Common myeloid progenitor, CD34-positive (primary cell): ENCODE data around the gene PRKCA.

ENCODE experiments used
- CTCF ChIA-PET: fragments of 350-600 bp; sonication (Branson Sonifier 250); formaldehyde crosslinking; loops from one replicate; lab custom pipeline; 2021; ENCODE audit warnings: antibody characterized with exemption; lab: Charles Lee
- POLR2A ChIA-PET: fragments of 350-600 bp; sonication (Branson Sonifier 250); formaldehyde crosslinking; loops from one replicate; lab custom pipeline; 2021; ENCODE audit warnings: antibody characterized with exemption; lab: Charles Lee
- DNase-seq, 3 donors: peaks; one replicate each; pipeline versions ENCODE4 v3.0.0 to v3.0.0-alpha.2; 2013
- H3K27ac ChIP-seq, 2 experiments: 1 replicate in 1 of 2; 2 replicates in 1 of 2; pipeline ENCODE4 v1.7.0; 2013; ENCODE audit warnings: inconsistent platforms in 2 of 2, low read length in 2 of 2, mild to moderate bottlenecking in 2 of 2, low read depth in 1 of 2, moderate library complexity in 1 of 2; ENCODE audit not compliant: severe bottlenecking in 2 of 2, insufficient read depth in 1 of 2, poor library complexity in 1 of 2
- H3K27me3 ChIP-seq, 5 experiments: replicated peaks in 2 of 5; 1 replicate in 3 of 5; 2 replicates in 2 of 5; pipeline versions ENCODE4 v1.6.1 to v1.7.0; 2013; ENCODE audit warnings: low read length in 4 of 5, mild to moderate bottlenecking in 2 of 5, moderate library complexity in 2 of 5, inconsistent platforms in 1 of 5; ENCODE audit not compliant: insufficient read depth in 5 of 5, control insufficient read depth in 4 of 5
- H3K36me3 ChIP-seq, 4 experiments: 1 replicate in 2 of 4; 2 replicates in 2 of 4; pipeline versions ENCODE4 v1.6.1 to v1.7.0; 2013; ENCODE audit warnings: low read length in 3 of 4, control low read depth in 1 of 4, mild to moderate bottlenecking in 1 of 4; ENCODE audit not compliant: control insufficient read depth in 4 of 4, insufficient read depth in 4 of 4
- H3K4me1 ChIP-seq, 4 experiments: 1 replicate in 3 of 4; 2 replicates in 1 of 4; pipeline versions ENCODE4 v1.6.1 to v1.7.1; 2013; ENCODE audit warnings: low read length in 3 of 4, mild to moderate bottlenecking in 3 of 4, control low read depth in 1 of 4, inconsistent platforms in 1 of 4, moderate library complexity in 1 of 4; ENCODE audit not compliant: control insufficient read depth in 4 of 4, insufficient read depth in 4 of 4; ENCODE audit errors: control extremely low read depth in 1 of 4
- H3K4me3 ChIP-seq, 7 experiments: 1 replicate in 4 of 7; 2 replicates in 3 of 7; pipeline versions ENCODE4 v1.5.1 to v1.7.0; 2013; ENCODE audit warnings: mild to moderate bottlenecking in 7 of 7, low read length in 6 of 7, moderate library complexity in 6 of 7, inconsistent platforms in 2 of 7, low read depth in 2 of 7, control low read depth in 1 of 7; ENCODE audit not compliant: insufficient read depth in 4 of 7, control insufficient read depth in 1 of 7; ENCODE audit errors: extremely low read depth in 1 of 7
- H3K9me3 ChIP-seq, 5 experiments: 1 replicate in 4 of 5; 2 replicates in 1 of 5; pipeline versions ENCODE4 v1.6.1 to v1.7.1; 2013; ENCODE audit warnings: low read length in 4 of 5, mild to moderate bottlenecking in 2 of 5, inconsistent platforms in 1 of 5, low read depth in 1 of 5, moderate library complexity in 1 of 5; ENCODE audit not compliant: control insufficient read depth in 4 of 5, insufficient read depth in 2 of 5; ENCODE audit errors: control extremely low read depth in 1 of 5
- WGBS: methylation state at CpG from one replicate; pipeline ENCODE4 v1.1.5; 2013; ENCODE audit not compliant: insufficient coverage; 5-methylcytosine and 5-hydroxymethylcytosine counted together

The PRKCA gene

DNA sequence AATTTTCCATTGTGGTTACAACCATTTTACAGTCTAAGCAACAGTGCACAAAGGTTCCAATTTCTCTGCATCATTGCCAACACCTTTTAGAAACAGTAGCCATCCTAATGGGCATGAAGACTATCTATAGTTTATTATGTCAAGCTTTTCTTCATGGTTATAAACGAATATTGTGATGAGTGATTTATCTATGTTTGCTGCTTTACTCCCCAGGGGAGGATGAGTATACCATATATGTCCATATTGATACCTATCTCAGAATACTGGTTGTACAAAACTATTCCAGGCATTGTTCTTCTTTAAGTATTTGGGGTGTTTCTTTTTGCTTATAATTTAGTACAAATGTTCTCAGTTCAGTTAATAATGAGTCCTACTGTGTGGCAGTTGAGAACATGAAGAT is 98.3 kb downstream of the PRKCA start:
- ChIA-PET CTCF (no interaction called here), POLR2A (no interaction called here)
- no peak overlapping the region for H3K27ac ChIP-seq
- WGBS, result no CpG with 5 or more reads among the region's 1 CpG
- H3K27me3 ChIP-seq, result no peaks in the 10 kb centered on the region
- no peaks in the 10 kb centered on the region for H3K9me3 ChIP-seq
- peaks cover 0 to 20% (median 13%) of the 10 kb centered on the region in 4 experiments for H3K4me1 ChIP-seq
- no peak for DNase-seq
- H3K36me3 ChIP-seq, result no peaks in the 10 kb centered on the region
- no peak overlapping the region for H3K4me3 ChIP-seq

DNA sequence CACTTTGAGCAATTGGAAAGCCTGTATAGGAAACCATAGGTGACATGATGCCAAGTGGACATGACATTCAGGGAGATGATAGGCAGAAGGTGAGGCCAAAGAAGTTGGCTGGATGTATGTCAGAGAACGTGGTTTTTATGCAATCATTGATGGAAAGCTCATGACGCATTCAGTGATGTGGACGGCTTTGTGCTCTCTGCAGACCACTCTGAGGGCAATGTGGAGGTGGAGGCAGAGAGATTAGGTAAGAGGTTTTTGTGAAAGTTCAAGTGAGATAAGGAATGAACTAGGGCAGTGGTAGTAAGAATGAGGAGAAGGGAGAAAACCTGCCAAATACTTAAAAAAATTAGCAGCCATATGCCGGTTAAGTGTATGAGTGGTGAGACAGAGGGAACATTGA is 99.0 kb downstream of the PRKCA start:
- H3K4me1 ChIP-seq, result peaks cover 0 to 27% (median 18%) of the 10 kb centered on the region in 4 experiments
- 100% methylated on average over 4 of the region's 4 CpGs for WGBS
- no peak overlapping the region for H3K27ac ChIP-seq
- H3K36me3 ChIP-seq, result no peaks in the 10 kb centered on the region
- ChIA-PET POLR2A (no interaction called here), CTCF (no interaction called here)
- H3K27me3 ChIP-seq, result no peaks in the 10 kb centered on the region
- H3K4me3 ChIP-seq, result no peak overlapping the region
- no peak for DNase-seq
- no peaks in the 10 kb centered on the region for H3K9me3 ChIP-seq

DNA sequence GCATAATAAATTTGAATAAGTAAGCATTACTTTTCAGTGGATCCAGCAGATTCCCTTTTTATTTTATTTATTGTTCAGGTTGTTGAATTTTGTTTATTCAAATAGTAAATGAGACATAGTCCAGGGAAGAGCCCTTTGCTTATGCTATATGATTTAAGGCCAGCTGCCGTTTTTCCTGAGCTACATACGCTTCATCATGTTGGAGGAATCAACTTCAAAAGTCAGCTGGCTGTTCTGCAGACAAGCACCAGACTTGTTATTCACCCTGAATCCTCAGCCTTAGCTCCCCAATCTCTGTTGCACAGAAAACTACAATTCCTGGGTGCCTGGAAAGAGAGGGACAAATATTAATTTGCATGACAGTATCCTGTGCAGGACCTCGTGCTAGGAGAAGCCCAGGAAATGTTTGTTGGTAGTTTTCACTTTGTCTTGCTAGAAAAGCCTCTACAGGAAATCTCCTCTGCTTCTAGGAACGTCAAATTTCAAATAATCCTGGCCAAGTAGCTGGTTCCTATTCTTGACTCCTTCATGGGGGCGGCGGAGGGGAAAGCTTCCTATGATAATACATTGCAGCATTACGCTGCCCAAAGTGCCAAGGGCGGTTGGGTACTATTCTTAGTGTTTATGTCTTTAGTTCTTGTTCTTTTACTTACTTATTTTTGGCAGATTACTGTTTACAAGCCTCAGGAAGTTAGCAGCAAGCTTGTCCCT is 101.6 kb downstream of the PRKCA start:
- 27% methylated on average over 8 of the region's 8 CpGs for WGBS
- peaks cover 0 to 2% (median 0%) of the 10 kb centered on the region in 5 experiments for H3K27me3 ChIP-seq
- peak in 1 of 3 donors; percentile 6 for DNase-seq
- H3K27ac ChIP-seq, result no peak overlapping the region
- peaks cover 0 to 35% (median 20%) of the 10 kb centered on the region in 4 experiments for H3K4me1 ChIP-seq
- ChIA-PET CTCF (interaction anchor here (0.6 kb wide), 1 partner anchor 370 kb away, joined by 4 read pairs; no protein-coding TSS in a partner anchor), POLR2A (interaction anchor here (0.6 kb wide), 1 partner anchor 33 kb away, joined by 3 read pairs; no protein-coding TSS in a partner anchor)
- H3K4me3 ChIP-seq, result no peak overlapping the region
- H3K36me3 ChIP-seq, result no peaks in the 10 kb centered on the region
- H3K9me3 ChIP-seq, result no peaks in the 10 kb centered on the region

DNA sequence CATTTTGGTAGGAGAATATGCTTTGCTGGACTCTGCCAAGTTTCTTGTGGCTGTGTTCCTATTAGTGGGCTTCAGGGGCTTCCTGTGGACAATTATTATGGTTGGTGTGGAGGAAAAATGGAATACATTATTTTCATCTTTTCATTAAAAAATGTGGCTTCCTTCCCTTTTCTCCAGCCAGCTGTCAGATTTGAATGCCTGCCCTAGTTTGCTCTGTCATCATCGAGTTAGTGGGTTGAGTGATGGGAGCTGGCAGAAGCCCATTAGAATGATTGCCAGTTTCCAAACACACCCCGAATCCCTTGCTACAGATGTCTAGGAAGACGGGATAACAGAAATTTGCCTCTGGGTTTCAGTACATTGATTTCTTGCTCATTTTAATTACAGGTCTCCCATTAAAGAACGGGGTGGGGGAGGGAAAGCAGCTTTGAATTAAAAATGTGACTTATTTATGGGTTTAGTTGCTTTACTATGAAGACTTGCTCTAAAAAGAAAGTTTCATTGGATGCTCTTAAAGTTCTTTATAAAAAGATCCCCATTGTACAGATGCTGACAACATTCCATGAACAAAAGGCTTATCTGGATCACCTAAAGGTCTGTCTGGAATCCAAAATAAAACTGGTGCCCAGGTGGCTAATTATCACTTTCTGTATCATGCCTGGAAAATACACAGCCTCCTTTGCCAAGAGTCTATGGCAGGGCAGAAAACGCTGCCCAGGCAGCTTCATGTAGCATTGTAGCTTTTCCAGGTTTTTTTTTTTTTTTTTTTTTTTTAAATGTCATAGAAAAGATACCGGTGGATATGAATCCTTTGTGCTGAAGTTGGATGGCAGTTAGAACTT is 103.6 kb downstream of the PRKCA start:
- ChIA-PET CTCF (no interaction called here), POLR2A (no interaction called here)
- Histone ChIP-seq H3K9me3 (no peaks in the 10 kb centered on the region), H3K4me1 (peaks cover 0 to 35% (median 17%) of the 10 kb centered on the region in 4 experiments), H3K4me3 (no peak overlapping the region), H3K36me3 (no peaks in the 10 kb centered on the region), H3K27me3 (peaks cover 0 to 2% (median 0%) of the 10 kb centered on the region in 5 experiments), H3K27ac (no peak overlapping the region)
- peak; percentile 1 to 69 (median 54) for DNase-seq
- WGBS, result 0% methylated on average over 1 of the region's 6 CpGs

DNA sequence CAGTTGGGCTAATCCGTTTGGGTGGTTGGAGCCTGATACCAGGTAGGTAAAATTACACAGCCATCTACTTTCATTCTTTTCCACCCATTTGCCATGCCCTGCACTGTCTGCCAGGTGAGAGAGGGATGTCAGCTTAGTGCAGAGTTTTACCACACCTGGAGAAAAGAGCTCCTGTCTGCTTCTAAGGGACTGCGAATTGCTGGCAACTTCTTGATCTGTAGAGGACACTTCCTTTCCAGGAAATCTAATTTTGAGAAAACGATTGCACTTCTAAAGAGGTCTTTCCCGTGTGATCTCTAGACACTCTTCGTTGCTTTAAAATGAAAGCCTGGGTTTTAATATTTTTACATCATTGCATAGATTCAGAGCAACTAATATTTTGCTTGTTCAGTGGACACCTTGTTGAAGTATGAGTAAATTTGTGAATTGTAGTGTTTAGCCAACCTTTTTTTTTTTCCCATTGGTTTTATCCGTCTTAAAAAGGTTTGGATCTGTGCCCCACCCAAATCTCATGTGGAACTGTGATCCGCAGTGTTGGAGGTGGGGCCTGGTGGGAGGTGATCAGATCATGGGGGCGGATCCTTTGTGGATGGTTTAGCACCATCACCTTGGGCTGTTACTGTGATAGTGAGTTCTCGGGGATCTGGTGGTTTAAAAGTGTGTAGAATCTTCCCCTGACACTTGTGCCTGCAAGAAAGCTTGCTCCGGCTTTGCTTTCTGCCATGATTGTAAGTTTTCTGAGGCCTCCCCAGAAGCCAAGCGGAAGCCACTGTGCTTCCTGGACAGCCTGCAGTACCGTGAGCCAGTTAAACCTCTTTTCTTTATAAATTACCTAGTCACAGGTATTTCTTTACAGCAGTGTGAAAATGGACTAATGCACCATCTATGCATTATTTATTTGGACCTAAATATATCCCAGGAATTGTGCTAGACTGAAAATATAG is 104.6 kb downstream of the PRKCA start:
- Histone ChIP-seq H3K36me3 (no peaks in the 10 kb centered on the region), H3K27ac (no peak overlapping the region), H3K27me3 (peaks cover 0 to 2% (median 0%) of the 10 kb centered on the region in 5 experiments), H3K9me3 (no peaks in the 10 kb centered on the region), H3K4me1 (peaks cover 0 to 35% (median 17%) of the 10 kb centered on the region in 4 experiments), H3K4me3 (no peak overlapping the region)
- DNase-seq, result no peak
- CTCF ChIA-PET, result no interaction called here
- POLR2A ChIA-PET, result no interaction called here
- WGBS, result 78% methylated on average over 5 of the region's 12 CpGs

DNA sequence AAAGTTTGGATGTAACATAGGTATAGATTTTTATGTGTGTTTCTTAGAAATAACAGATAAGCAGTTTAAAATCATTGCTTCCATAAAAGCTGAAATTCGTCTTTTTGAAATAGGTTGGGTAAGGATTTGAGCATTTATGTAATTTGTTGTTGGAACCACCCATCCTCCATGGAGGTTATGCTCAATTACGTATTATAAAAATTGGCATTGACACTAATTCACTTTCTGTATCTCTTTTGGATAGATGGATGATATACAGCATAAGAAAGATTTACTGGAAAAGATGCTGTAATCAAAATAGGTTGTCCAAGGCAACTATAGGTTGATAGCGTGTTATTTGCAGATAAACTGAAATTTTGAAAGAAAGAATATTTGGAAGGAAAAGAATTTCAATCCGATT is 105.5 kb downstream of the PRKCA start:
- Histone ChIP-seq H3K27ac (no peak overlapping the region), H3K36me3 (no peaks in the 10 kb centered on the region), H3K9me3 (no peaks in the 10 kb centered on the region), H3K4me1 (peaks cover 0 to 35% (median 17%) of the 10 kb centered on the region in 4 experiments), H3K4me3 (no peak overlapping the region), H3K27me3 (peaks cover 0 to 2% (median 0%) of the 10 kb centered on the region in 5 experiments)
- no peak for DNase-seq
- CTCF ChIA-PET, result no interaction called here
- POLR2A ChIA-PET, result no interaction called here
- WGBS, result 100% methylated on average over 1 of the region's 4 CpGs
